GM12878 (cell line): ENCODE results near the gene DACT3. TPM values are rescaled to one million over a fixed set of nuclear protein-coding genes. Genes with fewer than 3 reads are reported as not detected.

ENCODE experiments used
- BCLAF1 ChIP-seq: fragments of 450-650 bp; IDR thresholded peaks from 2 replicates; pipeline ENCODE4 v1.6.1; 2017; ENCODE audit warnings: antibody characterized with exemption, mild to moderate bottlenecking, moderate library complexity
- CBX3 ChIP-seq: fragments of 200-600 bp; sonication (generic); IDR thresholded peaks from 2 replicates; pipeline ENCODE4 v1.6.1; 2016; ENCODE audit warnings: low read depth, borderline replicate concordance
- CEBPZ ChIP-seq: fragments of 150-350 bp; IDR thresholded peaks from 2 replicates; pipeline ENCODE4 v1.6.1; 2016; ENCODE audit warnings: low read depth, low read length
- CHD2 ChIP-seq: IDR thresholded peaks from 2 replicates; pipeline ENCODE4 v1.6.1; 2011; ENCODE audit warnings: low read depth, low read length, improper control_type of control experiment, borderline replicate concordance
- EED ChIP-seq: sonication (generic); IDR thresholded peaks from 2 replicates; pipeline ENCODE4 v1.6.1; 2016; ENCODE audit warnings: antibody characterized with exemption, low read depth
- EGR1 ChIP-seq, 2 experiments: IDR thresholded peaks; 1 replicate in 1 of 2; 2 replicates in 1 of 2; pipeline ENCODE4 v1.6.1; 2011 to 2012; ENCODE audit warnings: low read depth in 2 of 2, low read length in 2 of 2, borderline replicate concordance in 1 of 2, mild to moderate bottlenecking in 1 of 2, moderate library complexity in 1 of 2
- ETV6 ChIP-seq, 2 experiments: fragments of 450-650 bp in 1 of 2; IDR thresholded peaks in 1 of 2; conservative IDR thresholded peaks in 1 of 2; 2 replicates each; pipeline ENCODE4 v1.6.1; 2014; ENCODE audit warnings: antibody characterized with exemption in 1 of 2, borderline replicate concordance in 1 of 2, low read depth in 1 of 2, mild to moderate bottlenecking in 1 of 2, moderate library complexity in 1 of 2
- FOXK2 ChIP-seq: fragments of 450-650 bp; IDR thresholded peaks from 2 replicates; pipeline ENCODE4 v1.6.1; 2017; ENCODE audit warnings: mild to moderate bottlenecking, moderate library complexity
- HCFC1 ChIP-seq: fragments of 150-350 bp; IDR thresholded peaks from 2 replicates; pipeline ENCODE4 v1.6.1; 2014; ENCODE audit warnings: low read length
- MYB ChIP-seq: fragments of 150-350 bp; IDR thresholded peaks from 2 replicates; pipeline ENCODE4 v1.6.1; 2014; ENCODE audit warnings: mild to moderate bottlenecking, low read depth, low read length, borderline replicate concordance
- PML ChIP-seq: IDR thresholded peaks from 2 replicates; pipeline ENCODE4 v1.6.1; 2012; ENCODE audit warnings: low read length, inconsistent platforms
- POLR2AphosphoS2 ChIP-seq: IDR thresholded peaks from 2 replicates; pipeline ENCODE4 v1.6.1; 2011; ENCODE audit warnings: low read depth, mild to moderate bottlenecking, low read length, improper control_type of control experiment, moderate library complexity
- POLR2AphosphoS5 ChIP-seq: IDR thresholded peaks from 2 replicates; pipeline ENCODE4 v1.6.1; 2011; ENCODE audit warnings: mild to moderate bottlenecking, low read length, inconsistent platforms
- SIN3A ChIP-seq: IDR thresholded peaks from 2 replicates; pipeline ENCODE4 v1.6.1; 2012; ENCODE audit warnings: low read depth, low read length, improper control_type of control experiment
- SKIL ChIP-seq: fragments of 450-650 bp; IDR thresholded peaks from 2 replicates; pipeline ENCODE4 v1.6.1; 2017; ENCODE audit warnings: mild to moderate bottlenecking, low read depth, inconsistent platforms; ENCODE audit not compliant: poor library complexity, severe bottlenecking
- polyA plus RNA-seq, 11 experiments: library from polyadenylated mRNA; depleted of rRNA in 4 of 11; unstranded in 6 of 11; stranded (reverse) in 5 of 11; fragments of >200 nt; fragmentation: Nextera tagmentation in 4 of 11; fragmentation: Illumina TruSeq in 1 of 11; extraction: Ambion mirVana in 4 of 11; extraction: Trizol in 1 of 11; gene quantifications; 1 replicate in 1 of 11; 2 replicates in 10 of 11; pipeline versions ENCODE4 v1.2.1 to v1.2.3, GENCODE V29; 2011 to 2016; ENCODE audit warnings: inconsistent platforms in 2 of 11, missing spikeins in 2 of 11, low read depth in 1 of 11
- total RNA-seq, 4 experiments: library from RNA; depleted of rRNA in 3 of 4; stranded (reverse); fragments of >200 nt in 3 of 4; fragmentation: Illumina TruSeq in 1 of 4; extraction: Trizol in 1 of 4; gene quantifications; 2 replicates each; pipeline versions ENCODE4 v1.2.1 to v1.2.3, GENCODE V29; 2013 to 2021
- TF ChIP-seq, protein P1 (sequence below): fragments of 450-650 bp; conservative IDR thresholded peaks from 2 replicates; pipeline ENCODE4 v1.6.1; 2017; ENCODE audit warnings: mild to moderate bottlenecking, moderate library complexity
- TF ChIP-seq, protein P2 (sequence below): IDR thresholded peaks from 2 replicates; pipeline ENCODE4 v1.6.1; 2012; ENCODE audit warnings: low read depth, low read length, improper control_type of control experiment

DACT3 gene
- total and polyA plus RNA-seq, 10 of the 15 experiments (the other 5 are each of a cell fraction or from before 2014, with no cell fraction given), result 0.05 to 2.5 (median 0.35) TPM; not detected in 1

- TF ChIP-seq CEBPZ (no peak), PML (0 out of 2 replicates have a peak, but pooled peaks have one; percentile 6), ETV6 (conservative IDR thresholded peaks at IDR 0.05 in 1 of 2, IDR thresholded peaks at IDR 0.05 in 1 of 2; ENCODE audit: borderline replicate concordance in 1 of 2, low read depth in 1 of 2) (no peak), BCLAF1 (no peak), MYB (no peak), CBX3 (no peak), SIN3A (0 out of 2 replicates have a peak, but pooled peaks have one; percentile 8), POLR2AphosphoS5 (peak; percentile 65; the same call in 1 of the 2 replicates), FOXK2 (no peak), CHD2 (no peak), HCFC1 (no peak), POLR2AphosphoS2 (0 out of 2 replicates have a peak, but pooled peaks have one; percentile 28), SKIL (no peak), EED (no peak), EGR1 (IDR thresholded peaks at IDR 0.05; ENCODE audit: borderline replicate concordance in 1 of 2, low read depth in 2 of 2, low read length in 2 of 2) (no peak)
- TF ChIP-seq, protein P1, sequence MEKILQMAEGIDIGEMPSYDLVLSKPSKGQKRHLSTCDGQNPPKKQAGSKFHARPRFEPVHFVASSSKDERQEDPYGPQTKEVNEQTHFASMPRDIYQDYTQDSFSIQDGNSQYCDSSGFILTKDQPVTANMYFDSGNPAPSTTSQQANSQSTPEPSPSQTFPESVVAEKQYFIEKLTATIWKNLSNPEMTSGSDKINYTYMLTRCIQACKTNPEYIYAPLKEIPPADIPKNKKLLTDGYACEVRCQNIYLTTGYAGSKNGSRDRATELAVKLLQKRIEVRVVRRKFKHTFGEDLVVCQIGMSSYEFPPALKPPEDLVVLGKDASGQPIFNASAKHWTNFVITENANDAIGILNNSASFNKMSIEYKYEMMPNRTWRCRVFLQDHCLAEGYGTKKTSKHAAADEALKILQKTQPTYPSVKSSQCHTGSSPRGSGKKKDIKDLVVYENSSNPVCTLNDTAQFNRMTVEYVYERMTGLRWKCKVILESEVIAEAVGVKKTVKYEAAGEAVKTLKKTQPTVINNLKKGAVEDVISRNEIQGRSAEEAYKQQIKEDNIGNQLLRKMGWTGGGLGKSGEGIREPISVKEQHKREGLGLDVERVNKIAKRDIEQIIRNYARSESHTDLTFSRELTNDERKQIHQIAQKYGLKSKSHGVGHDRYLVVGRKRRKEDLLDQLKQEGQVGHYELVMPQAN, result peak; percentile 83; the same call in 1 of the 2 replicates
- TF ChIP-seq, protein P2, sequence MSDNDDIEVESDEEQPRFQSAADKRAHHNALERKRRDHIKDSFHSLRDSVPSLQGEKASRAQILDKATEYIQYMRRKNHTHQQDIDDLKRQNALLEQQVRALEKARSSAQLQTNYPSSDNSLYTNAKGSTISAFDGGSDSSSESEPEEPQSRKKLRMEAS, result 0 out of 2 replicates have a peak, but pooled peaks have one; percentile 0
Observed at GRCh38 chr19:46601318-46602224, 59.4 kb downstream of the DACT3 start, which contains the start of gene CALM3 (continued).
